ENCODE data around the gene ADAM12. TPM values are rescaled to one million over a fixed set of nuclear protein-coding genes. Genes with fewer than 3 reads are reported as not detected.

Gene ADAM12
- total RNA-seq, 1 experiment from 2014 or later, result 26.1 TPM

DNA sequence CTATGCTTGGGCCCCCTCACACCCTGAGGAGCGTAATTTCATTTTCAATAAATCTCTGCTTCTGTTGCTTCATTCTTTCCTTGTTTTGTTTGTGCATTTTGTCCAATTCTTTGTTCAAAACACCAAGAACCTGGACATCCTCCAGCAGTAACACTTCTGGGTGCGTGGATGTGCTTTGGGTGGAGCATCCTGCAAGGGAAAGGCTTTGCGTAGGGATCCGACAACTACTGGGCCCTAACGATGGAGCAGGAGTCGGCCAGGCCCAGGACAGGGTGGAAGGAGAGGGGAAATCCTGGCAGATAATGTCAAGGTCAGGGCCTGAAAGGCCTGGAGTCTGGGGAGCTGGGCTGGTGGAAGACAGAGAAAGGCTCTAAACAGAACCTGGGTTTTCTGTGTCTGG is 231.8 kb downstream of the ADAM12 start:
- in situ Hi-C loops (cut with HindIII; ENCODE audit: low pct_unique_long_range_greater_than_20kb, low sequenced_read_pairs), result no loop called here
- no peak for DNase-seq (ENCODE audit: low read depth)

- in situ Hi-C loops (cut with HindIII; ENCODE audit: low pct_unique_long_range_greater_than_20kb, low sequenced_read_pairs), result no loop called here
- DNase-seq (ENCODE audit: low read depth), result no peak
Observed at GRCh38 chr10:126156012-126156411, 232.3 kb downstream of the ADAM12 start.

- in situ Hi-C loops (cut with HindIII; ENCODE audit: low pct_unique_long_range_greater_than_20kb, low sequenced_read_pairs), result no loop called here
- DNase-seq (ENCODE audit: low read depth), result no peak
Observed at GRCh38 chr10:126155528-126155927, 232.7 kb downstream of the ADAM12 start.

- no peak for DNase-seq (ENCODE audit: low read depth)
- in situ Hi-C loops (cut with HindIII; ENCODE audit: low pct_unique_long_range_greater_than_20kb, low sequenced_read_pairs), result no loop called here
Observed at GRCh38 chr10:126153711-126154628, 234.3 kb downstream of the ADAM12 start.

DNA sequence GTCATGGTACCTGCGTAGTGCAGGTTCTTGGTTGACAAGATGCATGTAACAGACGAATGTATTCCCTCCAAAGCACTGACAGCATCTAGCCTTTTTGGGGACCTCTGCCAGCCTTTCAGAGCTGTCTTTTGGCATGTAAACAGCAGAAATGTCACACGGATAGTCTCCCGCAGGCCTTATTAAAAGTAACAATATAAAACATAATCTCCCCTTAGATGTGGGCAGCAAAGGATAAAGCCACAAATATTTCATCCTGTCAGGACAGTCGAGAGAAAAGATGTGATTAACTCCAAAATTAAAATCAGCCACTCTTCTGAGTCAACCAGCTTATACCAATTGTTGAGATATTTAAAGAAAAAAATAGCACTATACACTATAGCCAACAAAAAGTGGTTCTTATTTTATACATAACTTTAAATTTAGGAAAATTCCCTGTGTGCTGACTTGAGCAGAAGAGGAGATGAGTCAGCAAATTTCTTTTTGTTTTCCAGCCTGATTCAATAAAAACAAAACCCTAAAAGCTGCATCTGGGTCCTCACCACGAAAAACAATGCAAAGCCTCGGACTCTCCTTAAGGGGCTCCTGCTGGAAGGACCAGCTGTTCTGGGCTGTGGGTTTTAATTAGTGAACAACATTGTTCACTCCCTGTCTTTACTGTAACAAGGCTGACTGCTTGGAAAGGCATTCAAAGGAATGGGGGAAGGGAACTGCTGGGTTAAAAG is 240.2 kb downstream of the ADAM12 start:
- peak; percentile 8 for DNase-seq (ENCODE audit: low read depth)
- in situ Hi-C loops (cut with HindIII; ENCODE audit: low pct_unique_long_range_greater_than_20kb, low sequenced_read_pairs), result no loop called here

GRCh38 chr10:126146771-126147170 is 241.5 kb downstream of the ADAM12 start:
- in situ Hi-C loops (cut with HindIII; ENCODE audit: low pct_unique_long_range_greater_than_20kb, low sequenced_read_pairs), result no loop called here
- DNase-seq (ENCODE audit: low read depth), result no peak

GRCh38 chr10:126143117-126143516 is 245.2 kb downstream of the ADAM12 start:
- in situ Hi-C loops (cut with HindIII; ENCODE audit: low pct_unique_long_range_greater_than_20kb, low sequenced_read_pairs), result no loop called here

GRCh38 chr10:126140746-126141273 is 247.5 kb downstream of the ADAM12 start:
- no peak for DNase-seq (ENCODE audit: low read depth)
- in situ Hi-C loops (cut with HindIII; ENCODE audit: low pct_unique_long_range_greater_than_20kb, low sequenced_read_pairs), result no loop called here

More at GRCh38 chr10:126143117-126143516, 245.2 kb downstream of the ADAM12 start:
- no peak for DNase-seq (ENCODE audit: low read depth)

GRCh38 chr10:126137562-126138221 is 250.6 kb downstream of the ADAM12 start:
- DNase-seq (ENCODE audit: low read depth), result no peak
- in situ Hi-C loops (cut with HindIII; ENCODE audit: low pct_unique_long_range_greater_than_20kb, low sequenced_read_pairs), result no loop called here

- no peak for DNase-seq (ENCODE audit: low read depth)
- in situ Hi-C loops (cut with HindIII; ENCODE audit: low pct_unique_long_range_greater_than_20kb, low sequenced_read_pairs), result no loop called here
Observed at GRCh38 chr10:126135941-126136595, 252.2 kb downstream of the ADAM12 start.

GRCh38 chr10:126135177-126135576 is 253.1 kb downstream of the ADAM12 start:
- in situ Hi-C loops (cut with HindIII; ENCODE audit: low pct_unique_long_range_greater_than_20kb, low sequenced_read_pairs), result no loop called here
- peak; percentile 8 for DNase-seq (ENCODE audit: low read depth)

GRCh38 chr10:126133906-126134656 is 254.2 kb downstream of the ADAM12 start:
- peak; percentile 69 for DNase-seq (ENCODE audit: low read depth)
- in situ Hi-C loops (cut with HindIII; ENCODE audit: low pct_unique_long_range_greater_than_20kb, low sequenced_read_pairs), result no loop called here

GRCh38 chr10:126133082-126133620 is 255.1 kb downstream of the ADAM12 start:
- no peak for DNase-seq (ENCODE audit: low read depth)
- in situ Hi-C loops (cut with HindIII; ENCODE audit: low pct_unique_long_range_greater_than_20kb, low sequenced_read_pairs), result no loop called here

DNA sequence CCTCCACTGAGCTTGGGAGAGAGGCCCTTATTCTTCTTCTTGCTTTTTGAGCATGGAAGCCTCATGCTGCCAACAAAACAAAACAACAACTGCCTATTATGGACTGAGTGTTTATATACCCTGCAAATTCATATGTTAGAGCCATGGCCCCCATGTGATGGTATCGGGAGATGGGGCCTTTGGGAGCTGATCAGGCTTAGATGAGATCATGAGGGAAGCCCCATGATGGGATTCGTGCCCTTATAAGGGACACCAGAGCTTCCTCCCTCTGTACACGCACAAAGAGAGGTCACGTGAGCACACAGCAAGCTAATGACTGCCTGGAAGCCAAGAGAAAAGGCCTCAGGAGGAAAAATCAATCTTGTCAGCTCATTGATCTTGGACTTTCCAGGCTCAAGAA is 256.9 kb downstream of the ADAM12 start:
- no peak for DNase-seq (ENCODE audit: low read depth)
- in situ Hi-C loops (cut with HindIII; ENCODE audit: low pct_unique_long_range_greater_than_20kb, low sequenced_read_pairs), result no loop called here

DNA sequence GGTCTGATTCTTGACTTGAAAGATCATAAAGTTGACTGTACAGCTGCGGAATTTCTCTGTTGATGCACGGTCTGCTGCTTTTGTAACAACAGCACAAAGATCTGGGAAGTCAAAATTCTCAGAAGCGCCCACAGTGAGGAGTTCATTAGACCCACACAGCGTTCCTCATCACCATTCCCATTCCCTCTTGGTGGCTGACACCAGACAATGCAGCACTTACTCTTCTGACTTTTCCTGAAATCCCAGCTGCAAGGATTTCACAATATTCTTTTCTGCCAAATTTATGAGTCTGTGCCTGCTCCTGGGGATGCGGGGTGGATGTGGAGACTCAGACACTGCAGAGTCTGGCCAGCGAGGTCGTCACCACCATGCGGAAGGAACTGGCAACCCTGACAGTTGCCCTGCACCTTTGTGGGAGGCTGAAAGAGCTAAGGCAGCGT is 258.0 kb downstream of the ADAM12 start:
- no peak for DNase-seq (ENCODE audit: low read depth)
- in situ Hi-C loops (cut with HindIII; ENCODE audit: low pct_unique_long_range_greater_than_20kb, low sequenced_read_pairs), result no loop called here

- DNase-seq (ENCODE audit: low read depth), result no peak
Observed at GRCh38 chr10:126129026-126129425, 259.3 kb downstream of the ADAM12 start.

GRCh38 chr10:126128581-126128980 is 259.7 kb downstream of the ADAM12 start:
- no peak for DNase-seq (ENCODE audit: low read depth)
- in situ Hi-C loops (cut with HindIII; ENCODE audit: low pct_unique_long_range_greater_than_20kb, low sequenced_read_pairs), result no loop called here

More at GRCh38 chr10:126129026-126129425, 259.3 kb downstream of the ADAM12 start:
- in situ Hi-C loops (cut with HindIII; ENCODE audit: low pct_unique_long_range_greater_than_20kb, low sequenced_read_pairs), result no loop called here

Measured in Caki2 (cell line).